GM19193 (cell line): ENCODE measurements around the gene TMEM178A.

ENCODE experiments used
- POLR2A ChIP-seq: IDR thresholded peaks from 4 replicates; pipeline ENCODE4 v1.6.1; 2011; ENCODE audit not compliant: insufficient read depth, insufficient read length; ENCODE audit errors: extremely low read depth

The TMEM178A gene

GRCh38 chr2:39737661-39738060, 71.9 kb downstream of the TMEM178A start:
- TF ChIP-seq POLR2A: no peak

- TF ChIP-seq POLR2A: no peak
Measured at GRCh38 chr2:39738936-39739335, 73.2 kb downstream of the TMEM178A start.

- no peak for TF ChIP-seq POLR2A
Measured at GRCh38 chr2:39739386-39739785, 73.7 kb downstream of the TMEM178A start.

- no peak for TF ChIP-seq POLR2A
Measured at GRCh38 chr2:39741871-39742270, 76.2 kb downstream of the TMEM178A start.

GRCh38 chr2:39743269-39743776, 77.6 kb downstream of the TMEM178A start:
- no peak for TF ChIP-seq POLR2A

GRCh38 chr2:39755466-39755865, 89.7 kb downstream of the TMEM178A start:
- no peak for TF ChIP-seq POLR2A

GRCh38 chr2:39757156-39757555, 91.4 kb downstream of the TMEM178A start:
- TF ChIP-seq POLR2A: no peak

GRCh38 chr2:39762448-39762847, 96.7 kb downstream of the TMEM178A start:
- TF ChIP-seq POLR2A: no peak
